Measurements from ENCODE around the gene ACTRT2. TPM values are rescaled to one million over a fixed set of nuclear protein-coding genes. Genes with fewer than 3 reads are reported as not detected.

Gene ACTRT2
- total and polyA plus RNA-seq, 10 of the 15 experiments (the other 5 are each of a cell fraction or from before 2014, with no cell fraction given) = not detected

GRCh38 chr1:3011127-3011526, 10.1 kb upstream of the ACTRT2 start (continued):
- no peak for TF ChIP-seq CEBPZ (IDR thresholded peaks at IDR 0.05; ENCODE audit: low read depth, low read length)

- no peaks in the 10 kb centered on the region for H3K36me3 ChIP-seq (ENCODE audit: control insufficient read depth in 2 of 2, insufficient read depth in 2 of 2, low read length in 1 of 2)
- H3K27ac ChIP-seq (ENCODE audit: control insufficient read depth, insufficient read depth) = no peak overlapping the region
- FAIRE-seq (no peak), ATAC-seq (no peak), DNase-seq (ENCODE audit: low read depth, low spot score) (no peak)
- H3K9ac ChIP-seq (ENCODE audit: control insufficient read depth, insufficient read depth, low read length) = no peak overlapping the region
- H3K79me2 ChIP-seq (ENCODE audit: control insufficient read depth, insufficient read depth, low read length) = no peaks in the 10 kb centered on the region
- no peak overlapping the region for H2AFZ ChIP-seq (ENCODE audit: control insufficient read depth, low read depth, low read length)
- H3K4me3 ChIP-seq = no peak overlapping the region
- SMC1A ChIA-PET (ENCODE audit: uncharacterized antibody, unreplicated experiment) = no interaction called here
- WGBS (ENCODE audit: insufficient coverage, insufficient replicate concordance, low lambda C conversion rate, missing lambda C conversion rate) = 55% methylated on average over 44 of the region's 46 CpGs
- H3K4me1 ChIP-seq (ENCODE audit: control insufficient read depth, insufficient read depth, low read length) = no peaks in the 10 kb centered on the region
- no peaks in the 10 kb centered on the region; the same call in 2 of the 3 replicates for H3K9me3 ChIP-seq (replicated peaks; ENCODE audit: control insufficient read depth, insufficient read depth, low read length)
- H3K27me3 ChIP-seq (replicated peaks in 1 of 2; ENCODE audit: control insufficient read depth in 2 of 2, insufficient read depth in 2 of 2, low read length in 1 of 2) = no peaks in the 10 kb centered on the region
- intact Hi-C loops (cut with micrococcal nuclease; ENCODE audit: unreplicated experiment) (no loop called here), in situ Hi-C loops (cut with MboI) (no loop called here)
- no peaks in the 10 kb centered on the region for H4K20me1 ChIP-seq (ENCODE audit: control insufficient read depth, insufficient read depth)
- no peak overlapping the region for H3K4me2 ChIP-seq (ENCODE audit: control insufficient read depth, insufficient read depth)
- no TSS peak for BruUV-seq (replicated peaks)
- POLR2A ChIA-PET = no interaction called here
- RAD21 ChIA-PET (ENCODE audit: unreplicated experiment) = no interaction called here
- CTCF ChIA-PET = interaction anchor here (0.7 kb wide), 1 partner anchor 13 kb away, joined by 3 read pairs; no protein-coding TSS in a partner anchor
- TF ChIP-seq EP300 (IDR thresholded peaks at IDR 0.05; ENCODE audit: borderline replicate concordance in 1 of 2, control insufficient read depth in 1 of 2, low read depth in 2 of 2, low read length in 2 of 2) = no peak
- no peak for TF ChIP-seq NR2C2 (IDR thresholded peaks at IDR 0.05; ENCODE audit: borderline replicate concordance, control insufficient read depth, insufficient read length, low read depth)
- no peak for TF ChIP-seq USF1 (IDR thresholded peaks at IDR 0.05; ENCODE audit: borderline replicate concordance, extremely low read length, insufficient read depth, low read depth, low read length)
- TF ChIP-seq PML (IDR thresholded peaks at IDR 0.05; ENCODE audit: low read length) = no peak
- TF ChIP-seq ZNF687 (IDR thresholded peaks at IDR 0.05) = no peak
- no peak for TF ChIP-seq ELK1 (IDR thresholded peaks at IDR 0.05; ENCODE audit: low read depth, low read length)
- no peak for TF ChIP-seq STAT1 (conservative IDR thresholded peaks at IDR 0.05)
Observed at GRCh38 chr1:3011631-3012455, 9.4 kb upstream of the ACTRT2 start.

Measured in GM12878 (cell line).